ENCODE results near the gene LATS2. TPM values are rescaled to one million over a fixed set of nuclear protein-coding genes. Genes with fewer than 3 reads are reported as not detected.

The LATS2 gene
- total RNA-seq, 1 donor: 24.2 TPM

DNA sequence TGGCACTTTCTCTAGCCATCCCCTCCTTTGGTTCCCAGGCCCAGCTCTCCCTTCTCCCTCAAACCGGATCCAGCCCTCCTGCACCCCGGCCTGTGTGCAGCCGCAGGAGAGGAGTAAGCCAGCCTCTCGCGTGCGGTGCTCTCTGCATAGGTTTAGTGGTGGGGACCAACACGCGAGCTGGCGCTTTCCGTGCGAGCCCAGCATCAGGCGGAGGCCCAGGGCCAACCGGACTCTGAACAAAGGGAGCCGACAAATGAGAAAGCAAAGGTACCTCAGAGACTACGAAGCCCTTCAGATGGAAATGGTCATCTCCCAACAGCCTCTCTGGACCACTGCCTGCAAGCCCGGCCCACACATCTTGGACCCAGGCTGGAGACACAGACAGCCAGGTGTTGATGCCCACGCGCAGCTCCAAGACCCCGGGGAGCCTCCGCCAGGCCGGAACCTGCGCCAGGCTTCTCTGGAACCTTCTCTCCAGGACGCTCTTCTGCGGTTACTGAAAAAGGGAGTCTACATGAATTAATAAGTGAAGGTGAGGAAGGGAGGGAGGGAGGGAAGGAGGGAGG lies 16.5 kb upstream of the LATS2 start:
- no peaks in the 10 kb centered on the region for H3K79me2 ChIP-seq (ENCODE audit: insufficient read depth, low read length)
- no peaks in the 10 kb centered on the region for H3K9me3 ChIP-seq (ENCODE audit: low read depth, low read length)
- H2AFZ ChIP-seq (ENCODE audit: low read length): no peak overlapping the region
- no peak for TF ChIP-seq CTCF (IDR thresholded peaks at IDR 0.05; ENCODE audit: extremely low read depth, low read depth, low read length)
- H3K27me3 ChIP-seq (ENCODE audit: insufficient read depth, low read length): no peaks in the 10 kb centered on the region
- no peaks in the 10 kb centered on the region for H3K36me3 ChIP-seq (ENCODE audit: insufficient read depth, low read length)
- no peak overlapping the region for H3K4me2 ChIP-seq (ENCODE audit: insufficient read depth, low read length)
- no peaks in the 10 kb centered on the region for H4K20me1 ChIP-seq (ENCODE audit: insufficient read depth, low read length)
- H3K4me1 ChIP-seq (ENCODE audit: insufficient read depth, low read length): peaks cover 33% of the 10 kb centered on the region
- no peak for DNase-seq (ENCODE audit: insufficient read length, low spot score, missing footprints)
- H3K27ac ChIP-seq (ENCODE audit: low read depth, low read length): no peak overlapping the region
- H3K4me3 ChIP-seq (ENCODE audit: insufficient read depth, low read length): no peak overlapping the region

GRCh38 chr13:21077076-21077787 lies 15.8 kb upstream of the LATS2 start:
- DNase-seq (ENCODE audit: insufficient read length, low spot score, missing footprints): no peak
- no peaks in the 10 kb centered on the region for H3K36me3 ChIP-seq (ENCODE audit: insufficient read depth, low read length)
- no peak overlapping the region for H3K4me2 ChIP-seq (ENCODE audit: insufficient read depth, low read length)
- H4K20me1 ChIP-seq (ENCODE audit: insufficient read depth, low read length): no peaks in the 10 kb centered on the region
- H3K79me2 ChIP-seq (ENCODE audit: insufficient read depth, low read length): no peaks in the 10 kb centered on the region
- no peaks in the 10 kb centered on the region for H3K27me3 ChIP-seq (ENCODE audit: insufficient read depth, low read length)
- no peak overlapping the region for H3K27ac ChIP-seq (ENCODE audit: low read depth, low read length)
- no peak for TF ChIP-seq CTCF (IDR thresholded peaks at IDR 0.05; ENCODE audit: extremely low read depth, low read depth, low read length)
- H3K4me1 ChIP-seq (ENCODE audit: insufficient read depth, low read length): peaks cover 33% of the 10 kb centered on the region
- no peak overlapping the region for H3K4me3 ChIP-seq (ENCODE audit: insufficient read depth, low read length)
- no peak overlapping the region for H2AFZ ChIP-seq (ENCODE audit: low read length)
- no peaks in the 10 kb centered on the region for H3K9me3 ChIP-seq (ENCODE audit: low read depth, low read length)

GRCh38 chr13:21076253-21076652 lies 14.9 kb upstream of the LATS2 start:
- Histone ChIP-seq H3K4me2 (ENCODE audit: insufficient read depth, low read length) (no peak overlapping the region), H3K27ac (ENCODE audit: low read depth, low read length) (no peak overlapping the region), H3K4me3 (ENCODE audit: insufficient read depth, low read length) (no peak overlapping the region), H3K9me3 (ENCODE audit: low read depth, low read length) (no peaks in the 10 kb centered on the region), H3K79me2 (ENCODE audit: insufficient read depth, low read length) (no peaks in the 10 kb centered on the region), H4K20me1 (ENCODE audit: insufficient read depth, low read length) (no peaks in the 10 kb centered on the region), H3K27me3 (ENCODE audit: insufficient read depth, low read length) (no peaks in the 10 kb centered on the region), H2AFZ (ENCODE audit: low read length) (no peak overlapping the region), H3K4me1 (ENCODE audit: insufficient read depth, low read length) (peaks cover 38% of the 10 kb centered on the region), H3K36me3 (ENCODE audit: insufficient read depth, low read length) (no peaks in the 10 kb centered on the region)
- DNase-seq (ENCODE audit: insufficient read length, low spot score, missing footprints): no peak
- TF ChIP-seq CTCF (IDR thresholded peaks at IDR 0.05; ENCODE audit: extremely low read depth, low read depth, low read length): no peak

- H3K9me3 ChIP-seq (ENCODE audit: low read depth, low read length): no peaks in the 10 kb centered on the region
- peaks cover 41% of the 10 kb centered on the region for H3K4me1 ChIP-seq (ENCODE audit: insufficient read depth, low read length)
- peak overlapping the region; percentile 80 for H3K4me2 ChIP-seq (ENCODE audit: insufficient read depth, low read length)
- peak overlapping the region; percentile 61 for H3K27ac ChIP-seq (ENCODE audit: low read depth, low read length)
- TF ChIP-seq CTCF (IDR thresholded peaks at IDR 0.05; ENCODE audit: extremely low read depth, low read depth, low read length): no peak
- no peaks in the 10 kb centered on the region for H3K27me3 ChIP-seq (ENCODE audit: insufficient read depth, low read length)
- no peaks in the 10 kb centered on the region for H3K79me2 ChIP-seq (ENCODE audit: insufficient read depth, low read length)
- peak overlapping the region; percentile 74 for H3K4me3 ChIP-seq (ENCODE audit: insufficient read depth, low read length)
- peak overlapping the region; percentile 81 for H2AFZ ChIP-seq (ENCODE audit: low read length)
- H3K36me3 ChIP-seq (ENCODE audit: insufficient read depth, low read length): no peaks in the 10 kb centered on the region
- H4K20me1 ChIP-seq (ENCODE audit: insufficient read depth, low read length): no peaks in the 10 kb centered on the region
- DNase-seq (ENCODE audit: insufficient read length, low spot score, missing footprints): peak; percentile 80
These were observed 14.2 kb upstream of the LATS2 start for GRCh38 chr13:21075379-21076249.
